Cardiac fibroblast (primary cell): ENCODE measurements around the gene MAN2C1.

Experiments used
- DNase-seq, 2 donors: peaks; one replicate each; pipeline versions ENCODE4 v3.0.0 to v3.0.0-alpha.2; 2010; ENCODE audit warnings: low read depth in 2 of 2
- H3K4me3 ChIP-seq, 2 donors: replicated peaks in 1 of 2; 1 replicate in 1 of 2; 2 replicates in 1 of 2; pipeline ENCODE4 v1.5.1; 2011; ENCODE audit warnings: low read depth in 2 of 2, low read length in 2 of 2, mild to moderate bottlenecking in 2 of 2, moderate library complexity in 1 of 2
- CTCF ChIP-seq: IDR thresholded peaks from one replicate; pipeline ENCODE4 v1.5.1; 2011; ENCODE audit warnings: low read depth, mild to moderate bottlenecking, low read length, inconsistent platforms

MAN2C1 gene

GRCh38 chr15:75356517-75356916 is 11.9 kb downstream of the MAN2C1 start:
- H3K4me3 ChIP-seq, result no peak overlapping the region
- no peak for DNase-seq
- no peak for TF ChIP-seq CTCF

- no peak overlapping the region for H3K4me3 ChIP-seq
- DNase-seq, result no peak
- TF ChIP-seq CTCF, result no peak
Observed at GRCh38 chr15:75356006-75356405, 12.4 kb downstream of the MAN2C1 start.

GRCh38 chr15:75355369-75355768 is 13.0 kb downstream of the MAN2C1 start:
- H3K4me3 ChIP-seq, result no peak overlapping the region

GRCh38 chr15:75354454-75354853 is 14.0 kb downstream of the MAN2C1 start:
- H3K4me3 ChIP-seq, result no peak overlapping the region
- DNase-seq, result no peak
- no peak for TF ChIP-seq CTCF

More at GRCh38 chr15:75355369-75355768, 13.0 kb downstream of the MAN2C1 start:
- DNase-seq, result no peak
- no peak for TF ChIP-seq CTCF

- H3K4me3 ChIP-seq, result no peak overlapping the region
- no peak for TF ChIP-seq CTCF
- no peak for DNase-seq
Observed at GRCh38 chr15:75353604-75354003, 14.8 kb downstream of the MAN2C1 start.

- no peak overlapping the region for H3K4me3 ChIP-seq
- TF ChIP-seq CTCF, result no peak
Observed at GRCh38 chr15:75352186-75353080, 16.0 kb downstream of the MAN2C1 start.

More at GRCh38 chr15:75352186-75353080, 16.0 kb downstream of the MAN2C1 start:
- DNase-seq, result no peak
